OCI-LY7 (cell line): Measurements from ENCODE around the gene TRPM7. TPM values are rescaled to one million over a fixed set of nuclear protein-coding genes. Genes with fewer than 3 reads are reported as not detected.
"Not testable (repeated sequence)": the region's sequence is repeated elsewhere in the genome, so short reads cannot be mapped to it uniquely, and the experiment has no call there.

Source experiments
- BruUV-seq: library from RNA; stranded (reverse); fragments of 400-500 nt; replicated peaks from 2 replicates; lab custom pipeline; 2021; lab: Mats Ljungman, UMichigan
- CTCF ChIA-PET: fragments of 300-600 bp; sonication (Branson Sonifier 250); formaldehyde crosslinking; loops from one replicate; lab custom pipeline; 2022; ENCODE audit warnings: antibody characterized with exemption; ENCODE audit not compliant: unreplicated experiment; lab: Charles Lee
- POLR2A ChIA-PET: fragments of 300-600 bp; sonication (Branson Sonifier 250); formaldehyde crosslinking; loops from one replicate; lab custom pipeline; 2022; ENCODE audit warnings: antibody characterized with exemption; lab: Charles Lee
- DNase-seq: peaks from one replicate; pipeline ENCODE4 v3.0.0-alpha.2; 2015; ENCODE audit warnings: low spot score
- H2AFZ ChIP-seq: fragments of 200-600 bp; sonication (generic), shearing (Covaris generic); 2 replicates; pipeline ENCODE4 v1.6.1; 2014; ENCODE audit warnings: mild to moderate bottlenecking, antibody characterized with exemption, low read length, moderate library complexity
- H3K27ac ChIP-seq: fragments of 200-600 bp; sonication (generic); 2 replicates; pipeline ENCODE4 v1.5.1; 2014; ENCODE audit warnings: mixed run types, low read depth, mild to moderate bottlenecking, moderate library complexity, low read length, inconsistent platforms; ENCODE audit not compliant: poor library complexity, severe bottlenecking
- H3K36me3 ChIP-seq: fragments of 200-600 bp; sonication (generic); 2 replicates; pipeline ENCODE4 v1.6.1; 2014; ENCODE audit warnings: mild to moderate bottlenecking, antibody characterized with exemption, low read length, moderate library complexity, mixed read lengths; ENCODE audit not compliant: insufficient read depth
- H3K4me1 ChIP-seq: fragments of 200-600 bp; sonication (generic); 2 replicates; pipeline ENCODE4 v1.5.1; 2014; ENCODE audit warnings: mild to moderate bottlenecking, low read length; ENCODE audit not compliant: insufficient read depth, poor library complexity, severe bottlenecking
- H3K4me2 ChIP-seq: fragments of 200-600 bp; sonication (generic); 2 replicates; pipeline ENCODE4 v1.6.1; 2014; ENCODE audit warnings: mild to moderate bottlenecking, low read length
- H3K4me3 ChIP-seq: fragments of 200-600 bp; sonication (generic); 2 replicates; pipeline ENCODE4 v1.5.1; 2014; ENCODE audit warnings: mild to moderate bottlenecking, low read depth, low read length; ENCODE audit not compliant: poor library complexity, severe bottlenecking
- H3K79me2 ChIP-seq: fragments of 200-600 bp; sonication (generic); 2 replicates; pipeline ENCODE4 v1.6.1; 2016; ENCODE audit warnings: low read depth, mild to moderate bottlenecking, low read length, moderate library complexity, mixed read lengths; ENCODE audit not compliant: insufficient read depth
- H3K9me2 ChIP-seq: fragments of 200-600 bp; sonication (generic); 2 replicates; pipeline ENCODE4 v1.6.1; 2016; ENCODE audit warnings: mild to moderate bottlenecking, low read length, mixed read lengths; ENCODE audit not compliant: insufficient read depth
- H3K9me3 ChIP-seq: fragments of 200-600 bp; sonication (generic); 2 replicates; pipeline ENCODE4 v1.6.1; 2014; ENCODE audit warnings: mild to moderate bottlenecking, mixed run types, low read length, mixed read lengths
- H4K20me1 ChIP-seq: fragments of 200-600 bp; sonication (generic); 2 replicates; pipeline ENCODE4 v1.6.1; 2014; ENCODE audit warnings: mild to moderate bottlenecking, antibody characterized with exemption, low read length, moderate library complexity, mixed read lengths; ENCODE audit not compliant: insufficient read depth
- EZH2phosphoT487 ChIP-seq: fragments of 200-600 bp; sonication (generic); IDR thresholded peaks from 2 replicates; pipeline ENCODE4 v1.6.1; 2018; ENCODE audit warnings: low read depth, borderline replicate concordance, mild to moderate bottlenecking, mixed run types, antibody characterized with exemption, low read length, moderate library complexity, mixed read lengths
- intact Hi-C: fragments of 100-400 bp; cut with micrococcal nuclease; formaldehyde crosslinking; loops from one replicate; pipeline ENCODE4 v1.10.0; 2022; ENCODE audit not compliant: unreplicated experiment
- total RNA-seq, 2 experiments: library from RNA; depleted of rRNA in 1 of 2; stranded (reverse); fragments of >200 nt in 1 of 2; shearing (Covaris generic) in 1 of 2; gene quantifications; 2 replicates each; pipeline ENCODE4 v1.2.3, GENCODE V29; 2014 to 2022
- TF ChIP-seq, protein P1 (sequence below): fragments of 200-600 bp; sonication (generic); conservative IDR thresholded peaks from 2 replicates; pipeline ENCODE4 v1.5.1; 2014; ENCODE audit warnings: mild to moderate bottlenecking, antibody characterized with exemption, low read length, moderate library complexity, mixed read lengths

The TRPM7 gene
- total RNA-seq, 2 experiments from 2014 or later: 50.0 to 64.0 TPM

DNA sequence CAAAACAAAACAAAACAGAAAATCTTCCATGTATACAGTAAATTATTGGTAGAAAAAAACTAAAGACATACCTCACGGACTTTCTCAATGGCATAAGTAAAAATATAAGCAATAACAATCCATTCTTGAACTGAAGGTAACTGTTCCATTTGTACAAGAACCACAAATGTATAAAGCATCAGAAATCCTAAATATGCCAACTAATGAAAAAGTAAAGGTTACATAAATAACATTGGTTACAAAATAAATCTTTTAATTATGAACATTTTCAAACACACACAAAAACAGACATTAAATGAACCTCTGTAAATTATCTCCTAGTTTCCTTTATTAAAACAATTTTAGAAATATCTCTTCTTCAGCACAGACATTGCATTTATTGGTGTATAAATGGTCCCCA, 79.5 kb downstream of the TRPM7 start:
- Histone ChIP-seq H3K9me2 (no peaks in the 10 kb centered on the region), H3K4me1 (no peaks in the 10 kb centered on the region), H3K79me2 (no peaks in the 10 kb centered on the region), H3K9me3 (no peaks in the 10 kb centered on the region), H3K4me3 (no peak overlapping the region), H3K4me2 (no peak overlapping the region), H2AFZ (no peak overlapping the region), H3K36me3 (peaks cover 95% of the 10 kb centered on the region), H4K20me1 (no peaks in the 10 kb centered on the region), H3K27ac (no peak overlapping the region)
- TF ChIP-seq, protein P1, sequence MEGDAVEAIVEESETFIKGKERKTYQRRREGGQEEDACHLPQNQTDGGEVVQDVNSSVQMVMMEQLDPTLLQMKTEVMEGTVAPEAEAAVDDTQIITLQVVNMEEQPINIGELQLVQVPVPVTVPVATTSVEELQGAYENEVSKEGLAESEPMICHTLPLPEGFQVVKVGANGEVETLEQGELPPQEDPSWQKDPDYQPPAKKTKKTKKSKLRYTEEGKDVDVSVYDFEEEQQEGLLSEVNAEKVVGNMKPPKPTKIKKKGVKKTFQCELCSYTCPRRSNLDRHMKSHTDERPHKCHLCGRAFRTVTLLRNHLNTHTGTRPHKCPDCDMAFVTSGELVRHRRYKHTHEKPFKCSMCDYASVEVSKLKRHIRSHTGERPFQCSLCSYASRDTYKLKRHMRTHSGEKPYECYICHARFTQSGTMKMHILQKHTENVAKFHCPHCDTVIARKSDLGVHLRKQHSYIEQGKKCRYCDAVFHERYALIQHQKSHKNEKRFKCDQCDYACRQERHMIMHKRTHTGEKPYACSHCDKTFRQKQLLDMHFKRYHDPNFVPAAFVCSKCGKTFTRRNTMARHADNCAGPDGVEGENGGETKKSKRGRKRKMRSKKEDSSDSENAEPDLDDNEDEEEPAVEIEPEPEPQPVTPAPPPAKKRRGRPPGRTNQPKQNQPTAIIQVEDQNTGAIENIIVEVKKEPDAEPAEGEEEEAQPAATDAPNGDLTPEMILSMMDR: no peak
- TF ChIP-seq EZH2phosphoT487: no peak
- intact Hi-C loops: no loop called here
- ChIA-PET POLR2A (no interaction called here), CTCF (no interaction called here)
- BruUV-seq: no TSS peak
- DNase-seq: no peak

DNA sequence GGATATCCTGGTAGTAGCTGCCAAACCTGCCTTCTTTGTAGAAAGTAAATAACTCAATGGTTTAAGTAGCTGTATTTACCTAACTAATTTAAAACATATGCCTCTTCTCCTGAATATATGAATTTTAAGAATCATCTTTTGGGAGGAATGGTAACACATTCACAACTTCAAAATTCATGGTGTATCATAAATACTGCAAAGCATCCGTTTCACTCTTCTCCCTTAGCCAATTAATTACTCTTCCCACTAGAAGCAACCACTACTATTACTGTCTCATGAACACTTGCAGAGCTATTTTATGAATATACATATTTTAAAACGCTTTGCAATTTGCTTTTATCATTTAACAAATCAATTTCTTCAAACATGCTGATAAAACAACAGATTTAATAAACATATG, 81.1 kb downstream of the TRPM7 start:
- BruUV-seq: no TSS peak
- CTCF ChIA-PET: no interaction called here

DNA sequence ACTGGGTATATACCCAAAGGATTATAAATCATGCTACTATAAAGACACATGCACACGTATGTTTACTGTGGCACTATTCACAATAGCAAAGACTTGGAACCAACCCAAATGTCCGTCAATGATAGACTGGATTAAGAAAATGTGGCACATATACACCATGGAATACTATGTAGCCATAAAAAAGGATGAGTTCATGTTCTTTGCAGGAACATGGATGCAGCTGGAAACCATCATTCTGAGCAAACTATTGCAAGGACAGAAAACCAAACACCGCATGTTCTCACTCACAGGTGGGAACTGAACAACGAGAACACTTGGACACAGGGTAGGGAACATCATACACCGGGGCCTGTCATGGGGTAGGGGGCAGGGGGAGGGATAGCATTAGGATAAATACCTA, 84.6 kb downstream of the TRPM7 start:
- H2AFZ ChIP-seq, H3K4me1 ChIP-seq, H3K79me2 ChIP-seq, H3K4me2 ChIP-seq, intact Hi-C loops, H3K27ac ChIP-seq, CTCF ChIA-PET, H3K9me3 ChIP-seq, BruUV-seq, H3K9me2 ChIP-seq, H3K4me3 ChIP-seq, H4K20me1 ChIP-seq, DNase-seq: not testable (repeated sequence)
- POLR2A ChIA-PET: interaction anchor here (0.7 kb wide), 1 partner anchor 329 kb away, joined by 3 read pairs; no protein-coding TSS in a partner anchor
- H3K36me3 ChIP-seq: peaks cover 90% of the 10 kb centered on the region

More for the DNA sequence above, 81.1 kb downstream of the TRPM7 start:
- H3K79me2 ChIP-seq: no peaks in the 10 kb centered on the region
- no peak overlapping the region for H3K4me3 ChIP-seq
- no peak overlapping the region for H3K27ac ChIP-seq
- POLR2A ChIA-PET: no interaction called here
- intact Hi-C loops: no loop called here
- no peaks in the 10 kb centered on the region for H3K9me2 ChIP-seq
- no peak overlapping the region for H2AFZ ChIP-seq
- H3K9me3 ChIP-seq: no peaks in the 10 kb centered on the region
- no peak overlapping the region for H3K4me2 ChIP-seq
- H3K4me1 ChIP-seq: no peaks in the 10 kb centered on the region
- TF ChIP-seq, protein P1: no peak
- TF ChIP-seq EZH2phosphoT487: no peak
- no peaks in the 10 kb centered on the region for H4K20me1 ChIP-seq
- no peak for DNase-seq
- peaks cover 93% of the 10 kb centered on the region for H3K36me3 ChIP-seq
